T-cell (primary cell): ENCODE data around the gene ADGRB2. TPM values are rescaled to one million over a fixed set of nuclear protein-coding genes. Genes with fewer than 3 reads are reported as not detected.

Experiments
- ATAC-seq, 4 experiments: fragments of 200-7000 bp in 3 of 4; fragments of 150-1000 bp in 1 of 4; cut with Tn5 transposase; replicated peaks in 1 of 4; 1 replicate in 3 of 4; 2 replicates in 1 of 4; pipeline ENCODE4 v1.10.0; 2021; ENCODE audit warnings: moderate library complexity in 3 of 4, mild to moderate bottlenecking in 2 of 4, moderate number of reproducible peaks in 1 of 4
- CTCF ChIA-PET, 2 donors: fragments of 300-600 bp; sonication (Branson Sonifier 250); formaldehyde crosslinking; loops; one replicate each; lab custom pipeline; 2022; ENCODE audit warnings: antibody characterized with exemption in 2 of 2; lab: Charles Lee
- POLR2A ChIA-PET, 2 donors: fragments of 300-600 bp; sonication (Branson Sonifier 250); formaldehyde crosslinking; loops; one replicate each; lab custom pipeline; 2022; ENCODE audit warnings: antibody characterized with exemption in 2 of 2; lab: Charles Lee
- DNase-seq, 35 experiments: peaks; one replicate each; pipeline versions ENCODE4 v3.0.0 to v3.0.0-alpha.2; 2013 to 2023
- H3K27ac ChIP-seq: one replicate; pipeline ENCODE4 v1.5.1; 2013; ENCODE audit warnings: low read length
- H3K27me3 ChIP-seq, 2 experiments: replicated peaks in 1 of 2; 1 replicate in 1 of 2; 2 replicates in 1 of 2; pipeline versions ENCODE4 v1.6.1 to v1.7.0; 2013; ENCODE audit warnings: low read length in 1 of 2, mixed read lengths in 1 of 2; ENCODE audit not compliant: control insufficient read depth in 2 of 2, insufficient read depth in 2 of 2; ENCODE audit errors: extremely low read depth in 1 of 2
- H3K36me3 ChIP-seq, 2 donors: 1 replicate in 1 of 2; 2 replicates in 1 of 2; pipeline versions ENCODE4 v1.6.1 to v1.7.0; 2013; ENCODE audit warnings: low read length in 1 of 2; ENCODE audit not compliant: control insufficient read depth in 2 of 2, insufficient read depth in 1 of 2; ENCODE audit errors: extremely low read depth in 1 of 2
- H3K4me1 ChIP-seq, 2 experiments: 1 replicate in 1 of 2; 2 replicates in 1 of 2; pipeline versions ENCODE4 v1.6.1 to v1.7.0; 2013; ENCODE audit warnings: low read length in 2 of 2, mixed read lengths in 1 of 2; ENCODE audit not compliant: insufficient read depth in 2 of 2, control insufficient read depth in 1 of 2; ENCODE audit errors: extremely low read depth in 1 of 2
- H3K4me3 ChIP-seq, 2 donors: 1 replicate in 1 of 2; 2 replicates in 1 of 2; pipeline versions ENCODE4 v1.5.1 to v1.7.0; 2013; ENCODE audit warnings: mild to moderate bottlenecking in 2 of 2, low read length in 1 of 2, moderate library complexity in 1 of 2; ENCODE audit not compliant: control insufficient read depth in 1 of 2; ENCODE audit errors: extremely low read depth in 1 of 2
- H3K9me3 ChIP-seq: 2 replicates; pipeline ENCODE4 v1.7.0; 2013
- H3K27ac Mint-ChIP-seq, 2 donors: one replicate each; pipeline ENCODE4 v1.8.0; 2020 to 2021; ENCODE audit warnings: mild to moderate bottlenecking in 2 of 2, mixed read lengths in 2 of 2
- H3K27me3 Mint-ChIP-seq, 2 donors: one replicate each; pipeline ENCODE4 v1.8.0; 2021 to 2022; ENCODE audit warnings: mixed read lengths in 2 of 2
- H3K36me3 Mint-ChIP-seq: one replicate; pipeline ENCODE4 v1.8.0; 2021; ENCODE audit warnings: mixed read lengths
- H3K4me1 Mint-ChIP-seq, 3 donors: one replicate each; pipeline ENCODE4 v1.8.0; 2020 to 2022; ENCODE audit warnings: mixed read lengths in 3 of 3, mild to moderate bottlenecking in 1 of 3
- H3K4me3 Mint-ChIP-seq, 3 donors: one replicate each; pipeline ENCODE4 v1.8.0; 2020 to 2022; ENCODE audit warnings: mild to moderate bottlenecking in 3 of 3, mixed read lengths in 3 of 3, moderate library complexity in 3 of 3
- H3K9me3 Mint-ChIP-seq, 3 donors: one replicate each; pipeline ENCODE4 v1.8.0; 2020 to 2022; ENCODE audit warnings: mixed read lengths in 3 of 3
- WGBS: methylation state at CpG from one replicate; pipeline ENCODE4 v1.1.5; 2013; ENCODE audit warnings: missing lambda C conversion rate; ENCODE audit not compliant: insufficient coverage; 5-methylcytosine and 5-hydroxymethylcytosine counted together
- total RNA-seq, 35 experiments: library from RNA in 6 of 35; stranded (reverse) in 6 of 35; fragments of 120-200 nt in 1 of 35; gene quantifications; one replicate each; pipeline versions ENCODE4 v1.2.1 to v1.2.4 and lab custom pipeline; 2013 to 2026

The ADGRB2 gene
- total RNA-seq, 5 donors from 2014 or later (not counting 1 experiment from before 2014, with no cell fraction given): 0.65 to 3.4 (median 0.98) TPM

DNA sequence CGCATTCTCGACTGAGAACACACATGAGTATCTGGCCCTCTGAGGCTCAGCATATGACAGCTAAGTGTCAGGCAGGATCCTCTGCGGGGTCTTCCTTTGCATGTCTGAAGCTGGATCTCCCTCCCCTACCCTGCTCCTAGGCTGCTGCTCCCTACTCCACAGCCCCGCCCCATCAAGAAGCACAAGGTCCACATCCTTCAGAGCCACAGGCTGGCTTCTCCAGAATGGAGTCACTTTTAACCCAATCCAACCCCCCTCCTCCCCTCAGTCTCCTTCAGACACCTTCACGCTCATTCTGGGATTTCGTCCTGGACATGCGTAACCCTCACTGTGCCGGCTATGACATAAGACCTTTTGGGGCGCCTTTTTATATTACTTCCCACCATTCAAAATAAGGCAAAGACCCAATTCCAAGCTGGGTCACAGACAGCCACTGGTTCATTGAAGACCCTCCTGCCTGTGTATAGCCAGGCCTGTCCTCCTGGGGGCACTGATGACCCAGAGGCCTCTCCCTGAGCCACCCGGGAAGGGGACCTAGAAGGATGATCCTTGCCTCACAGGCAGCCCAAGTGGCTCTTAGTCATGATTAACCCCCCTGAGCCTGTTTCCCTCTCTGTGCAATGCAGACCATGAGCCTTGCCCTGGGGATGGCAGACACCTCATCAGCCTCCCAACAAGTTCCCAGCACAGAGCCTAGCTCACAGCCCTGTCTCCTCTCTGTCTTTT lies 4.7 kb downstream of the ADGRB2 start:
- H3K27me3 ChIP-seq: peaks cover 0 to 34% of the 10 kb centered on the region in 2 experiments
- Mint-ChIP-seq H3K9me3 (no peaks in the 10 kb centered on the region), H3K27ac (no peak overlapping the region), H3K27me3 (peaks cover 0 to 3% of the 10 kb centered on the region in 2 donors), H3K36me3 (no peaks in the 10 kb centered on the region), H3K4me3 (peak overlapping the region; percentile 65 to 86 (median 65)), H3K4me1 (peaks cover 6 to 30% (median 20%) of the 10 kb centered on the region in 3 donors)
- H3K27ac ChIP-seq: no peak overlapping the region
- CTCF ChIA-PET: interaction anchor here in 1 of 2 donors (0.7 to 4.0 kb wide), 2 partner anchors 30 to 202 kb away, joined by 3 to 24 read pairs; no protein-coding TSS in a partner anchor
- H3K9me3 ChIP-seq: no peaks in the 10 kb centered on the region
- no peak for ATAC-seq
- peaks cover 8 to 39% of the 10 kb centered on the region in 2 experiments for H3K4me1 ChIP-seq
- POLR2A ChIA-PET: no interaction called here
- no peak overlapping the region for H3K4me3 ChIP-seq
- 98% methylated on average over 10 of the region's 10 CpGs for WGBS
- no peak for DNase-seq
- no peaks in the 10 kb centered on the region for H3K36me3 ChIP-seq

DNA sequence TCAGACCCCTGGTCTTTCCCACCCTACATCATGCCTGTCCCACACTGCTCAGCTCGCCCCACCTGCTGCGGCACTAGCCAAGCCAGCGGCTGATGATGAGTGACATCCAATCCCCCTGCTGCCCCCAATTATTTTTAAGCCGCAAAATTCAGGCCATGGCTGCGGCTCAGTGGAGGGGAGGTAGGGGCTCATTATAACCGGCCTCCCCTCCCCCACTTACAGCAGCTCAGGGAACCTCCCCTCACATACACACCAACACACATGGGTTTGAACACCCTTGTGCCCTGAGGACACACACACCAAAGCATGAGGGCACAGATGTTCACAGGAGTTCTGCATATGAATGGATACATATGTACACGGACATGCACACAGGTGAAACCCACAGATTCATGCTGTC lies 5.3 kb downstream of the ADGRB2 start:
- no peak overlapping the region for H3K27ac ChIP-seq
- peaks cover 0 to 33% of the 10 kb centered on the region in 2 experiments for H3K27me3 ChIP-seq
- DNase-seq (no peak), ATAC-seq (no peak)
- POLR2A ChIA-PET: no interaction called here
- WGBS: 100% methylated on average over 1 of the region's 7 CpGs
- no peaks in the 10 kb centered on the region for H3K36me3 ChIP-seq
- no peaks in the 10 kb centered on the region for H3K9me3 ChIP-seq
- peaks cover 0 to 3% of the 10 kb centered on the region in 2 donors for H3K27me3 Mint-ChIP-seq
- H3K4me1 Mint-ChIP-seq: peaks cover 6 to 30% (median 20%) of the 10 kb centered on the region in 3 donors
- no peak overlapping the region for H3K27ac Mint-ChIP-seq
- CTCF ChIA-PET: interaction anchor here in 1 of 2 donors (0.8 kb wide), 1 partner anchor 264 kb away, joined by 3 read pairs; no protein-coding TSS in a partner anchor
- no peak overlapping the region for H3K4me3 Mint-ChIP-seq
- no peaks in the 10 kb centered on the region for H3K36me3 Mint-ChIP-seq
- peaks cover 8 to 37% of the 10 kb centered on the region in 2 experiments for H3K4me1 ChIP-seq
- no peak overlapping the region for H3K4me3 ChIP-seq
- no peaks in the 10 kb centered on the region for H3K9me3 Mint-ChIP-seq

DNA sequence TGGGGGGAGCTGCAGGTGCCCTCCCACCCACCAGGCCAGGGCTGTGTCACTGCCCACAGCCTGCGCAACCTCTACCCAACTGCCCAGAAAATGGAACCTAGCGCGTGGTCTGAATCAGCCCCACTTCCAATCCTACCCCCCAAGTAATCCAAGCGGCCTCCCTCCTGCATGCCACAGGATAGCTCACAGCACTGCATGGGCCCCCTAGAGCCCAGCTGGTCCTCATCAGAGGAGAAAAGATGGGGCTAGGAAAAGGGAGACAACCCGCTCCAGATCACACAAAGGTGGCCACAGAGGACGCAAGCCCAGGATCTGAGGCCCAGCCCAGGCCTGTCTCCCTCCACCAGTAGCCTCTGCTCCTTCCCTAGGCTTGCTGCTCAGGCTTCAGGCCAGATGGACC lies 6.2 kb downstream of the ADGRB2 start:
- POLR2A ChIA-PET: no interaction called here
- H3K36me3 ChIP-seq: no peaks in the 10 kb centered on the region
- WGBS: 100% methylated on average over 1 of the region's 6 CpGs
- H3K9me3 ChIP-seq: no peaks in the 10 kb centered on the region
- ATAC-seq (no peak), DNase-seq (no peak)
- H3K27me3 ChIP-seq: peaks cover 0 to 26% of the 10 kb centered on the region in 2 experiments
- H3K9me3 Mint-ChIP-seq: no peaks in the 10 kb centered on the region
- no peak overlapping the region for H3K27ac ChIP-seq
- H3K27ac Mint-ChIP-seq: no peak overlapping the region
- no peaks in the 10 kb centered on the region for H3K36me3 Mint-ChIP-seq
- H3K4me1 ChIP-seq: peaks cover 5 to 30% of the 10 kb centered on the region in 2 experiments
- no peak overlapping the region for H3K4me3 ChIP-seq
- no peaks in the 10 kb centered on the region for H3K27me3 Mint-ChIP-seq
- CTCF ChIA-PET: no interaction called here
- H3K4me1 Mint-ChIP-seq: peaks cover 6 to 27% (median 16%) of the 10 kb centered on the region in 3 donors
- H3K4me3 Mint-ChIP-seq: no peak overlapping the region

DNA sequence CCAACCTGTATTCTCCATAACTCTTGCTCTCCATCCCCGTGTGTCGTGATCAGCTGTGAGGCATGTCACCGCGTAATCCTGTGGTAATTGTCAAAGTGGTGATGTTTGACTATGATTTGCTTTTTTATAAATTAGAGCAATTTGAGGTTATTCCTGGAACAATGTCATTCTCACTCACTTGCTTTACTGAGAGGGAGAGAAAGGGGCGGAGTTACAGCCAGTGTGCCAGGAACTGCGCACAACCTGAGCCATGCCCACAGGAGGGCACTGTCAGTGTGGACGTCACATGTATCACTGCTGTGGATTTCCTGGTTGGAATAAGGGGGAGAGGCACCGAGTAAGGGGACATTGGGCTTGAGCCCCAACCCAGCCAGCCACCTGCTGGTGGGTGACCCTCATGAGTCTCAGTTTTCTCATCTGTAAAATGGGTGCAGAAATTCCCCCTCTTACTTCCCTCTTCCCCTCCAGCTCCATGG lies 6.9 kb downstream of the ADGRB2 start:
- CTCF ChIA-PET: no interaction called here

DNA sequence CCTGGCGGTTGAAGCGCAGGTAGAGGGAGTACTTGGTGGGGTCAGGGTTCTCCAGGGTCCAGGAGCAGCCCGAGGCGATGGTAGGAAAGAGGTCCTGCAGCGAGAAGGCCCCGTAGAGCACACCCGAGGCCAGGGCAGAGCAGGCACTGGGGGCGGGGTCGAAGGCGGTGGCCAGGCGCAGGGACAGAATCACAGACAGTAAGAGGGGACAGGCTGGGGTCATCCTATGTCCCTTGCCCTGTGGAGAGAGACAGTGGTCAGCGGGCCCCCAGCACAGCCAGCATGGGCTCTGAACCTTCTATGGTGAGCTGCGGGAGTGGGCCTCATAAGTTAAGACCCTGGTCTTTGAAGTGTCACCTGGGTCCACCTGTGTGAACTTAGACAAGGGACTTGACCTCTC lies 7.6 kb downstream of the ADGRB2 start:
- no peaks in the 10 kb centered on the region for H3K9me3 ChIP-seq
- peaks cover 3 to 30% of the 10 kb centered on the region in 2 experiments for H3K4me1 ChIP-seq
- DNase-seq: no peak
- 93% methylated on average over 13 of the region's 13 CpGs for WGBS
- ATAC-seq: no peak
- no peak overlapping the region for H3K27ac ChIP-seq
- H3K27me3 Mint-ChIP-seq: no peaks in the 10 kb centered on the region
- no peaks in the 10 kb centered on the region for H3K9me3 Mint-ChIP-seq
- POLR2A ChIA-PET: no interaction called here
- H3K4me1 Mint-ChIP-seq: peaks cover 15 to 26% (median 18%) of the 10 kb centered on the region in 3 donors
- H3K27ac Mint-ChIP-seq: no peak overlapping the region
- H3K4me3 ChIP-seq: no peak overlapping the region
- H3K4me3 Mint-ChIP-seq: no peak overlapping the region
- CTCF ChIA-PET: no interaction called here
- H3K36me3 Mint-ChIP-seq: no peaks in the 10 kb centered on the region
- H3K27me3 ChIP-seq: peaks cover 0 to 25% of the 10 kb centered on the region in 2 experiments
- no peaks in the 10 kb centered on the region for H3K36me3 ChIP-seq

More for the DNA sequence above, 6.9 kb downstream of the ADGRB2 start:
- no peaks in the 10 kb centered on the region for H3K36me3 Mint-ChIP-seq
- 84% methylated on average over 3 of the region's 8 CpGs for WGBS
- Histone ChIP-seq H3K27ac (no peak overlapping the region), H3K27me3 (peaks cover 0 to 26% of the 10 kb centered on the region in 2 experiments), H3K9me3 (no peaks in the 10 kb centered on the region), H3K36me3 (no peaks in the 10 kb centered on the region), H3K4me1 (peaks cover 3 to 29% of the 10 kb centered on the region in 2 experiments), H3K4me3 (no peak overlapping the region)
- no peak overlapping the region for H3K4me3 Mint-ChIP-seq
- peaks cover 8 to 26% (median 14%) of the 10 kb centered on the region in 3 donors for H3K4me1 Mint-ChIP-seq
- POLR2A ChIA-PET: no interaction called here
- H3K27me3 Mint-ChIP-seq: no peaks in the 10 kb centered on the region
- no peak for ATAC-seq
- DNase-seq: no peak
- H3K9me3 Mint-ChIP-seq: no peaks in the 10 kb centered on the region
- H3K27ac Mint-ChIP-seq: no peak overlapping the region

DNA sequence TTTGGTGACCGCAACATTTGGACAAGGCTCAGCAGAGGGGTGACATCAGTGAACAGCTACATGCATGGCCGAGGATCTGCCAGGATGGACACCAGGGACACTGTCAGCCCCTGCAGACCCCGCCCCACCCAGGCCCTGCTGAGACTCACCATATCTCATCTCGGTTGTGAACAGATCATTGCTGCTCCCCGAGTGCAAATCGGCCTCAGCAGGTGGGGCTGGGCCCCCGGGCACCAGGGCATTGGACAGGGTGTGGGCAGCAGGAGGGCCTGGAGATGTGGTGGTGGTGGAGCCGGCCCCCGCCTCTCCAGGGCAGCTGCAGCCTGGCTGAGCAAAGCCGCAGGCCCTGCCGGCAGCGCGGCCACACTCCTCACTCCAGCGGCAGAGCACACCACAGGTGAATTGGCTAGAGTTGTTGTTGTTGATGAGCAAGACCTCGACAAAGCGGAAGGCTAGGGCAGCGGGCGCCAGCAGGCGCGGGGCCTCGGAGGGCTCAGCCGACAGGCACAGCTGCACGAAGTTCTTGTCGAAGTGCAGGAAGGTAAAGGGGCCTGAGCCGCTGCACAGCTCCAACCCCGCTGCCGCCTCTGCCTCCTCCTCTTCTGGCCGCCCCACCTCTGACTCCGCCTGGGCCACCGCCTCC lies 8.2 kb downstream of the ADGRB2 start:
- H3K9me3 Mint-ChIP-seq: no peaks in the 10 kb centered on the region
- ATAC-seq (no peak), DNase-seq (no peak)
- Histone ChIP-seq H3K27ac (no peak overlapping the region), H3K36me3 (no peaks in the 10 kb centered on the region), H3K27me3 (peaks cover 0 to 21% of the 10 kb centered on the region in 2 experiments), H3K4me3 (no peak overlapping the region), H3K9me3 (no peaks in the 10 kb centered on the region), H3K4me1 (peaks cover 3 to 28% of the 10 kb centered on the region in 2 experiments)
- ChIA-PET POLR2A (no interaction called here), CTCF (no interaction called here)
- no peaks in the 10 kb centered on the region for H3K36me3 Mint-ChIP-seq
- H3K27ac Mint-ChIP-seq: no peak overlapping the region
- 87% methylated on average over 25 of the region's 30 CpGs for WGBS
- H3K27me3 Mint-ChIP-seq: no peaks in the 10 kb centered on the region
- H3K4me3 Mint-ChIP-seq: no peak overlapping the region
- peaks cover 17 to 24% (median 21%) of the 10 kb centered on the region in 3 donors for H3K4me1 Mint-ChIP-seq
